Dermis blood vessel endothelial cell (primary cell): ENCODE measurements around the gene SUMO2. TPM values are rescaled to one million over a fixed set of nuclear protein-coding genes. Genes with fewer than 3 reads are reported as not detected.
"Not testable (repeated sequence)": the region's sequence is repeated elsewhere in the genome, so short reads cannot be mapped to it uniquely, and the experiment has no call there.

ENCODE experiments used
- DNase-seq: peaks from one replicate; pipeline ENCODE4 v3.0.0; 2010
- total RNA-seq: library from RNA; depleted of rRNA; stranded (reverse); fragments of >200 nt; gene quantifications from 2 replicates; pipeline ENCODE4 v1.2.3, GENCODE V29; 2014

The SUMO2 gene
- total RNA-seq, 1 donor from 2014 or later, result 134 TPM

DNA sequence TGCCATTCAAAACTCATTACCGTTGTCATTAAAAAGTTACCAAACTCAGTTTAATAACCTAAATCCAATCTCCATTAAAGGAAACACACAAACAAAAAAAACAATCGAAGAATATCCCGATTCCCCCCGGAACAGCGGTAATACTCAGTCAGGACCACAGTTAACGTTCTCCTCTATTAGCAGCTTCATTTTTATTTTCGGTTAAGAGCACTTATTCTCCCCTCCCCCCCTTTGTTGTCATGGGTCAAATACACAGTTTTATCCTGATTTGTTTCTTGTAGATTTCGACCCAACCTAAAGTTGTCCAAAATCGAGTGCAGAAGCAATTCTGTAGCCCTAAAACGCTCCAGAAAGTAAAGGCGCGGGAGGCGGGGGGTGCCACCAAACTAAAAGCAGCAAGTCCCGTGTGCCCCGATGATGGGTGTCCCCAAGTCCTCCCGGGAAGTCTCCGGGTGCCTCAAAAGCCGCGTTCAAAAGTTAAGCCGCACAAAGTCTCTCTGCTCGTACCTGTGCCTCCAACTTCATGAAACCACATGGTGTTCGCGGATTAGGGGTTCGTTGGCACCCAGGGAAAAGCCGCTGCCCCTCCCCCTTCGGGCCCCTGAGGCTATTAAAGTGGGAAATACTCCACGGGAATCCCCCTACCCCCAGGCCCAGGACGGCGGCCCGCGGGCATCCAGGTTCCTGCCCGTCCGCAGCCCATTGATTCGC is 996 bp downstream of the SUMO2 start:
- peak; percentile 43 for DNase-seq

DNA sequence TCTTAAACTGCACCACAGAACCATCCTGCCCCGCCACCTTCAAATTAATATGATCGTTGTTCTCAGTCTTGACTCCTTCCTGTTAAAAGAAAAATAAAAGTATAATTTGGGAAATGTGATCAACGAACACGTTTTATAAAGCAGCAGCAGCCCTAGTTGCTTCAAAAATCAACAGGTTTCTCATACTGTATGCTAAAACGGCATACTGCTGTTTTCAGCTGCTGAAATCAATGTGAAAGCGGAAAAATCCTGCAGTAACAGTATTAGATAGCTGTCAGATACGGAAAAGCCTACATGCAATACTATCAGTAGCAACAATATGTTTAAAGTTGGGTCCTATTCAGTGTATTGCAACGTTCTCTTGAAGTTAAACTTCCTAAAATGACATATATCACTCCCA is 1.6 kb downstream of the SUMO2 start:
- DNase-seq, result no peak

DNA sequence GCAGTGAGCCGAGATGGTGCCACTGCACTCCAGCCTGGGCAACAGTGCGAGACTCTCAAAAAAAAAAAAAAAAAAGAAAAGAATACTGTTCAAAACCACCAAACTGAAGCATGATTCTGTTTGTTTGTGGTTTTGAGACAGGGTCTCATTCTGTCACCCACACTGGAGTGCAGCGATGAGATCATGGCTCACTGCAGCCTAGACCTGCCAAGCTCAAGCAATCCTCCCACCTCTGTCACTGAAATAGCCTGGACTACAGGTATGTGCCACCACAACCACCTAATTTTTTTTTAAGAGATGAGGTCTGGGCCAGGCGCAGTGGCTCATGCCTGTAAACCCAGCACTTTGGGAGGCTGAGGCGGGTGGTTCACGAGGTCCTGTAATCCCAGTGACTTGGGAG is 4.3 kb downstream of the SUMO2 start:
- DNase-seq, result no peak

DNA sequence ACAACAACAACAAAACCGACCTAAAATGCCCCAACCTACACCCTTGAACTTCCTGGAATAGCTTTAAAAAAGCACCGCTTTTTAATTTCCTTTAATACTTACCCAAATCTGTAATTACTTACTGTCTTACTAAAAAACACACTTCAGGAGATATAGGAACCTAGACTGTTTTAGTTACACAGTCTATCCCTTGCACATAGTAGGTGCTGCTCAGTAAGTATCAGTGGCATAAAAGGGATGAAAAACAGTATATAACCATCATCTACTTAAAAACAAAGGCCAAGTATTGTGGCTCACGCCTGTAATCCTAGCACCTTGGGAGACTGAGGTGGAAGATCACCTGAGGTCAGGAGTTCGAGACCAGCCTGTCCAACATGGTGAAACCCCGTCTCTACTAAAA is 6.1 kb downstream of the SUMO2 start:
- no peak for DNase-seq

DNA sequence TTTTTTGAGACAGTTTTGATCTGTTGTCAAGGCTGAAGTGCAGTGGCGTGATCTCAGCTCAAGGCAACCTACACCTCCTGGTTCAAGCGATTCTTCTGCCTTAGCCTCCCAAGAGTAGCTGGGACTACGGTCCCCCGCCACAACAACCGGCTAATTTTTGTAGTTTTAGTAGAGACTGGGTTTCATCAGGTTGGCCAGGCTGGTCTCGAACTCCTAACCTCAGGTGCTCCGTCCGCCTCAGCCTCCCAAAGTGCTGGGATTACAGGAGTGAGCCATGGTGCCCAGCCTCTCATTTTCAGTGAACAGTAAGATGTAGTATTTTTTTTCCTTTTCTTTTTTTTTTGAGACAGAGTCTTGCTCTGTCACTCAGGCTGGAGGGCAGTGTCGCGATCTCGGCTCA is 7.8 kb downstream of the SUMO2 start:
- no peak for DNase-seq

DNA sequence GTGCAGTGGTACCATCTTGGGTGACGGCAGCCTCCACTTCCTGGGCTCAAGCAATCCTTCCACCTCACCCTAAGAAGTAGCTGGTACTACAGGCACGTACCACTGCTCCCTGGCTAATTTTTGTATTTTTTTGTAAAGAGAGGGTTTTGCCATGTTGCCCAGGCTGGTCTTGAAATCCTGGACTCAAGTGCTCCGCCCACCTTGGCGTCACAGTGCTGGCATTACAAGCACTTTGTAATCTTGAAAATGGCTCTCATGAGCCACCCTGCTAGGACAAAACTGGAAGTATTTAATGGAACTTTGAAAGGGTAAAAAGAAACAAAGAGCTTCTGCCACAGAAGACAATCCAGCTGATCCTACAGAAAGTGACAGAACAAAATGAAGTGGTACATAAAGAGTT is 9.2 kb downstream of the SUMO2 start:
- DNase-seq, result no peak

DNA sequence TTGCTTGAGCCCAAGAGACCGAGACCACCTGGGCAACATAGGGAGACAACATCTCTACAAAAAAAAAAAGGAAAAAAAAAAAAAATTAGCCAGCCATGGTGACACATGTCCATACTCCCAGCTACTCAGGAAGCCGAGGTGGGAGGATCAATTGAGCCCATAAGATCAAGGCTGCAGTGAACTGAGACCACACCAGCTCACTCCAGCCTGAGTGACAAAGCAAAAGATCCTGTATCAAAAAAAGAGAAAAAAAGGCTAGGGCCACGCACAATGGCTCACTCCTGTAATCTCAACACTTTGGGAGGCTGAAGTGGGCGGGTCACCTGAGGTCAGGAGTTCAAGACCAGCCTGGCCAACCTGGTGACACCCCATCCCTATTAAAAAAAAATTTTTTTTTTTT is 13.8 kb downstream of the SUMO2 start:
- DNase-seq, result no peak

DNA sequence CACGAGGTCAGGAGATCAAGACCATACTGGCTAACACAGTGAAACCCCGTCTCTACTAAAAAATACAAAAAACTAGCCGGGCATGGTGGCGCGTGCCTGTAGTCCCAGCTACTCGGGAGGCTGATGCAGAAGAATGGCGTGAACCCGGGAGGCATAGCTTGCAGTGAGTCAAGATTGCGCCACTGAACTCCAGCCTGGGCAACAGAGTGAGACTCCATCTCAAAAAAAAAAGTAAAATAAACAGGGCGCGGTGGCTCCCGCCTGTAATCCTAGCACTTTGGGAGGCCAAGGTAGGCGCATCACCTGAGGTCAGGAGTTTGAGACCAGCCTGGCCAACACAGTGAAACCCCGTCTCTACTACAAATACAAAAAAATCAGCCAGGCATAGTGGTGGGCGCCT is 18.2 kb downstream of the SUMO2 start:
- not testable (repeated sequence) for DNase-seq

DNA sequence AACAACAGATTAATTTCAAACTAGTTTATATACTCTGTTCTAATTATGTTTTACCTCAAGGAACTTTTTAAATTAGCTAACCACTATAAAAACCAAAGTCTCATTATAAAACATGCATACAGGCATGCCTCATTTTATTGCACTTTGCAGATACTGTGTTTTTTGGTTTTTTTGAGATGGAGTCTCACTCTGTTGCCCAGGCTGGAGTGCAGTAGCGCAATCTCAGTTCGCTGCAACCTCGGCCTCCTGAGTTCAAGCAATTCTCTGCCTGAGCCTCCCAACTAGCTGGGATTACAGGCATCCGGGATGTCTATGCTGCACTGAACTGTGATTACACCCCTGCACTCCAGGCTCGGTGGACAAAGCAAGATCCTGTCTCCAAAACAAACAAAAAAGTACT is 19.7 kb downstream of the SUMO2 start:
- DNase-seq, result no peak

DNA sequence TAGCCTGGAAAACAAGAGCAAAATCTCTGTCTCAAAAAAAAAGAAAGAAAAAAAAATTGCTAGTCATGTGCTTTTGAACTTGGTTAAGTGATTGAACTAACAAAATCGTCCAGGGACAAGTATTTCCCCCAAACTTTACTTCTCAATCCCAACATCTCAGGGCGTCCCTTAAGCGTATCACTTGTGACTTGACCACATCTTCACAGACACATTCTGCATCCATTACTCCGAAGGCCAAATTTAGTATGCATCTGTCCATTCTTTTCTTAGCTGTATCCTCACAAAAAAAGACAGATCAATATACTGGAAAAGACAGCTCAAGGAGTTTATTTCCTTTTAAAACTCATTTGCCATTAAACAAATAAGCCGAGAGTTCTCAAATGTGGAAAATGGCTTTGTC is 22.5 kb downstream of the SUMO2 start:
- no peak for DNase-seq

DNA sequence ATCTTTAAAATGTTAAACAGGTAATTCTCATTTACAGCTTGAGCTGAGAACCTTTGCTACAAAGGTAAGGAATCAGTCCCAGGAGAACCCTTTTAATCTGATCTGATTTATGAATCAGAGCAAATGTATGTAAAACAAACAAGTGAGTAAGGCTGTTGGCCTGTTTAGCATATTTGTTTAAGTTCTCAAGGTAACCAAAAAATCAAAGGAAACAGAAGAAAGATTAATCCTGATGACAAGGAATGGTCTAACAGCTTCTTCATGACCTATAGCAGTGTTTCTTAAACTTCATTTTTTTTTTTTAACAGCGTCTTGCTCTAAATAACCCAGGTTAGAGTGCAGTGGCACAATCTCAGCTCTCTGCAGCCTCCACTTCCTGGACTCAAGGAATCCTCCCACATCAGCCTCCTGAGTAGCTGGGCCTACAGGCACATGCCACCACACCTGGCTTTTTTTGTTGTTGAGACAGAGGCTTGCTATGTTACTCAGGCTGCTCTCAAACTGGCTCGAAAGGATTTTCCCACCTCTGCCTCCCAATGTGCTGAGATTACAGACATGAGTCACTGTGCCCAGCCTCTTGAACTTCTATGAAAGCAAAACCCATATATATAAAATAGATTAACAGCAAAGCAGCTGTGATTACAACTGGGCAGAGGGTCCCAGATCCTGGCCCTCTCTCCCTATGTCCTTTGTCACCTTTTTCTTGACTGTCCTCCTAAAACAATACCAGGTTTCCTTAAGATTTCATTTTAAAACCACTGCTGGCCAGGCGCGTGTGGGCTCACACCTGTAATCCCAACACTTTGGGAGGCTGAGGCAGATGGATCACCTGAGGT is 23.3 kb downstream of the SUMO2 start:
- peak; percentile 24 for DNase-seq

DNA sequence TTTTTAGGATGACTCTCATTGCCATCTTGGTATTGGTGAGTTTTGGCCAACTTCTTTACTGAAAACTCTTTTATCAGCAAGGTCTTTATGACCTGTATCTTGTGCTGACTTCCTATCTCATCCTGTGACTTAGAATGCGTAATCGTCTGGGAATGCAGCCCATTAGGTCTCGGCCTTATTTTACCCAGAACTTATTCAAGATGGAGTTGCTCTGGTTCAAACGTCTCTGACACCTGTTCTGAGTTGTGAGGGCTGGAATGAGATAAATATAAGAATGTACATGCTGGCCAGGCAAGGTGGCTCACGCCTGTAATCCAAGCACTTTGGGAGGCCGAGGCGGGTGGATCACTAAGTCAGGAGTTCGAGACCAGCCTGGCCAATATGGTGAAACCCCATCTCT is 24.3 kb downstream of the SUMO2 start:
- DNase-seq, result peak; percentile 37

DNA sequence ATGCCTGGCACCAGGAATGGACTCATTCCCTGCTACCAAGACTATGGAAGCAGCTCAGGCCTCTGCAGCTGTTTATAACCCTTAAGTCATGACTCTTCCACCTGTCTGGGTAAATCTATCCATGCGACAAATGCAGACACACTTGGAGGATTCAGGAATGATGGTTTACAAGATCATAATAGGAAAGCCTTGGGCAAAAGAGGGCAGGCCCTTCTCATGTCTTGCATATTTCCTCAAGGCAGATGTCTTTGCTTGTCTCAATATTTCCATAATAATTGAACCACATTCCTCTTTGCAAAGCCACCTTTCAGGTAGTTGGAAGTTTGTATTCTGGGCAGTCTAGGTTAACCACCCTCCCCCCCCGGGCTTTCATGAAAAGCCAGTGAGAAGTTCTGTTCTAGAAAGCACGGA is 27.6 kb downstream of the SUMO2 start:
- DNase-seq, result no peak

DNA sequence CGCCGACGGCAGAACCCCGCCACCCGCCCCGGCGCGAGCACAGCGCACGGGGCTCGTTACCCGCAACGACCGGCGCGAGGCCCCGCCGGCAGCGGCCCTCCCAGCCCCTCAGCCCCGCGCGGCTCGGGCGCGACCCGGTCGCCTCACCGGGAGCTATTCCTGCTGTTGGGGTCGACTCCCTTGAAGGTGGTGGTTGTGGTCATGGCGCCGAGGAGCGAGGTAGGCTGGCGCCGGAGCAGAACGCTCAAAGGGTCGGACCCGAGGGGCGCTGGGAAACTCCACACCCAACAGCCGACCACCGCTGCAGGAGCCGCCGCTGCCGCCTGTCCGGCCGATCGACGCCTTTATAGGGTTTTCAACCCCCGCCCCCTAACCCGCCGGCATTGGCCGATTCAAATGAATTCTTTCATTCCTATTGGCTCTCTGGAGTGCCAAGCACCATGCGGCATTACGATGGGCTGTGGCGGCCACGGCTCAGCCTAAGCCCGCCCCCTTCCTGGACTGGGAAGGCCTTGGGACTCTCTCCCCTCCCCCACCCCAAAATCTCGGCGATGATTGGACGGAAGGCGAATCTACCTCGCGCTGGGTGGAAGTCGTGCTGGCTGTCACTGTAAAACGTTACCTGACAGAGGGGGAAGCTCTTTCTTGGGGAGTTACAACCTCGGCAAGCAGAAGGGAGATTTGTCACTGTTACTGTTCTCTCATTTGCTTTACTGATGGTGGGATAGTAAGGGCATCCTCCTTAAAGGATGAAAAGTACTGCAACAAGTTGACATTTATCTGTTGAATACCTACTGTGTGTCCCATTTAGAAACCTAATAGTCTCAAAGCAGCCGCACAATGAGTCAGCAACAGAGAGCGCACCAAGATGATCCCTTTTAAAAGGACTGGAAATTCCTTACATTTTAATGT is 28.3 kb downstream of the SUMO2 start, which contains the start of gene JPT1:
Gene JPT1, minus strand, starts transcription at position 318 of the 912 bp plus-strand sequence. Its CDS starts 115 bp downstream, at position 203.
- DNase-seq, result peak; percentile 99

DNA sequence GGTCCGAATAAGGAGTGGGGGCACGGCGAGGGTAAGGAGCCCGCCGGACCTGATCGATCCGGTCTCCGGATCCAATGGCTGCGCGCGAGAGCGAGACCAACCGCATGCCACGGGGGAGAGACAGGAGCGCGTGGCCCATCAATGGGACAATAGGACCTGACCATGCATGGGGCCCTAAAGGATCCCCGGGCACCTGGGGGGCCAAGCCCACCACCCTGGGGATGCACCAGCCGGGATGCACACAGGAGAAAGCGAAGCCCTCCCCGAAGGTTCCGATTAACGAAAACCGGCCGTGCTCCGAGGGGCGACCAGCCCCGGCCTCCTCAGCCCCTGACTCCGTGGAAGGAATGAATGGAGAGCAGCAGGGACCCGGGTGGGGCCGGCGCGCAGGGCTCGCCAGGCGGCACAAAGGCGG is 29.0 kb downstream of the SUMO2 start:
- peak; percentile 40 for DNase-seq

DNA sequence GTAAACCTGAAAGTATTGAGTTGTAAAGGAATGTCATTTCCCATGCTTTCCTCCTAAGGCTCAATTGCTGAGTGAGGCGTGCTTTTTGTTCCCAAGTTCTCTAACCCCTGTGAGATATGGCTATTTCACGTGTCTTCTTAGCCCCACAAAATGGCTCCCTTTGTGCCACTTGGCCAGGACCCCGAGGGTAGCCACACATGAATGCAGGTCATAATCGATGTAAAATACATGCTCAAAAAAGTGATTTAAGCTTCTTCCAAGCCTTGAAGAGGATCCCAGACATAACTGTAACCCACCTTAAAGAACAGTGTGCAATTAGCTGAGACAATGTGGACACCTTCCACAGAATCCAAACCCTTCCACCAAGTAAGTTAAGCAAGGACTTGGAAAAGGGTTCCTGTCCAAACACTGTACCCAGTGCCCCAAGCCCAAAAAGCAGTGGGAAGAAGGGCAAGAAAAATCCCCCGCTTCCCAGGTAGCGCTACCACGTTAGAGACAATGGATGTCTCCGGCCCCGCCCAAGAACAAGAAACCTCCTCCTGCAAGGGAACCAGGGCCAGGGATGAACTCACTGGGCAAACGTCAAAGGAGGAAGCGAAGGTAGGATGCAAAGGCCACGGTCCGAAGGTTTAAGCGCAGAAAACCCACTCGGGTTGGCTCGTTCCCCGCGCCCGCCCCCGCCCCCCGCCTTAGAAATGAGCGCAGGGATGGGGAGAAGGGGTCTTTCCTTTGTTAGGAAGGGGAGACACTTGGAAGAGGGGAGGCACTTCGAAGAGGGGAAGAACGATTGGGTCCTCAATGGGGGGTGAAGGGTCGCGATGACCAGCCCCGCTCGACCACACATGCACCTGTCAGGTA is 29.6 kb downstream of the SUMO2 start:
- DNase-seq, result peak; percentile 53

DNA sequence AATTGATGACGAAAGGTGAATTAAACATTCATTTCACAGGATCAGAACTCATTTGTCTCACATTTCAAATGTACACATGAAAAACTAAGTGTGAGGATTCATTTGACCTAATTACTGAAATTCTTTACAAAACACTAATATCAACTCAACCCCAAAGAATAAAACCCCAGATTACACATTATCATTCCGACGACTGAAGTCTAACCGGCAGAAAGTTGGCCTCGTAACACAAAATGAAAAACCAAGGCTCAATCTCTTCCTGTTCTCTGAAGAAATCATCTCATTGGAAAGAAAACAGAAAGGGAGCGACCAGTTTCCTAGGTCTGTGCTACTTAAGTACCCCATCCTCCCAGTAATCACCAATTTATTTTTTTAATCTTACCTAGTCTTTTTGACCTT is 30.2 kb downstream of the SUMO2 start:
- no peak for DNase-seq

DNA sequence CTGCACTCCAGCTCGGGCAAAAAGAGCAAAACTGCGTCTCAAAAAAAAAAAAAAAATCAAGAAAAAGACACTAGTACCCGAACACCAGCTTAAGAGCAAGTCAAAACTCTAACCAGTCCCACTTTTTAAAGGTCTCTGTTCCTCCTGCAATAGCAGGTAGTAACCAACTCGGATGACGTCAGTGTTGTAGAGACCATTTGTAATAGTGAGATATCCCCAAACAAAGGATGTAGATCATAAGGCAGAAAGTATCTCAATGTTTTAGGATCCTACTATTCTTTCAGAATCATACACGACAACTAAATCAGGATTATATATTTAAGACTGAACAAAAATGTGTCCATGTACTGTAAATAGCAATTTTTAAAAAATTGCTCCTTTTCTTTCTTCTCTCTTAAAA is 30.8 kb downstream of the SUMO2 start:
- DNase-seq, result peak; percentile 32

DNA sequence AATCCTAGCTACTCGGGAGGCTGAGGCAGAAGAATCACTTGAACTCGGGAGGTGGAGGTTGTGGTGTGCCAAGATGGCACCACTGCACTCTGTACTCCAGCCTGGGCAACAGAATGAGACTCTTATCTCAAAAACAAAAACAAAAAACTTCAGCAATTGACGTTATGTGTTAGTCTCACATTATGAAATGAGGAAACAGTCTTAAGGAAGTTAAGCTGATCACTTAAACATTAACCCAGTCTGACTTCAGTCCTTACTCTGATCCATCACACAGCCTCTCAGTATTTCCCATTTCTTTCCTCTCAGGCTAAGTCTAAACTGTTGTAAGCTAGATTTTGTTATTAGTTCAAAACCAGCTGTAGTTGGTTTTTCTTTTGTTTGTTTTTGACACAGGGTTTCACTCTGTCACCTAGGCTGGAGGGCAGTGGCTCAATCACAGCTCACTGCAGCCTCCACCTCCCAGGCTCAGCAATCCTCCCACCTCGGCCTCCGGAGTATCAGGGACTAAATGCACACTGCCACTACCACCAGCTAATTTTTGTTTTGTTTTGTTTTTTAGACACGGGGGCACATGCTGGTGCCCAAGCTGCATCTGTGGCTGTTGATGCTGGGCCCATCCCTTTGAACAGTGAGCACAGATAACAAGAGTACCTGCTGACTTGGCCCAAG is 34.7 kb downstream of the SUMO2 start:
- no peak for DNase-seq

DNA sequence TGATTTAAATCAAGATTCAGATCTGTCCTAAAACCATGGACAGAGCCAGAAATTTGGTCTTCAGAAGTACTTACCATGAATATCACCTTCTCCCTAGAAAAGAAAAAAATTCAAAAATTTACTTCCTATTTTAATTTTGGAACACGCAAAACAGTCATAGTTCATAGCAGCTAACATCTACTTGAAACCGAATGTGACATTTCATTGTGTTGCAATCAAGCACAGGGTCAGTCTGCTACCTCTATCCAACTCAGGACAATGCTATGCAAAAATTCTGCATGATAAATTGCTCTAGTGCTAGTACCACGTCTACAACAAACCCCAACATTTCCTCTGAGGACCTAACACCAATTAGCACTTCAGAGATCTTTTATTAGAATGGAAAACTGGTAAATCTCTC is 36.2 kb downstream of the SUMO2 start:
- no peak for DNase-seq

DNA sequence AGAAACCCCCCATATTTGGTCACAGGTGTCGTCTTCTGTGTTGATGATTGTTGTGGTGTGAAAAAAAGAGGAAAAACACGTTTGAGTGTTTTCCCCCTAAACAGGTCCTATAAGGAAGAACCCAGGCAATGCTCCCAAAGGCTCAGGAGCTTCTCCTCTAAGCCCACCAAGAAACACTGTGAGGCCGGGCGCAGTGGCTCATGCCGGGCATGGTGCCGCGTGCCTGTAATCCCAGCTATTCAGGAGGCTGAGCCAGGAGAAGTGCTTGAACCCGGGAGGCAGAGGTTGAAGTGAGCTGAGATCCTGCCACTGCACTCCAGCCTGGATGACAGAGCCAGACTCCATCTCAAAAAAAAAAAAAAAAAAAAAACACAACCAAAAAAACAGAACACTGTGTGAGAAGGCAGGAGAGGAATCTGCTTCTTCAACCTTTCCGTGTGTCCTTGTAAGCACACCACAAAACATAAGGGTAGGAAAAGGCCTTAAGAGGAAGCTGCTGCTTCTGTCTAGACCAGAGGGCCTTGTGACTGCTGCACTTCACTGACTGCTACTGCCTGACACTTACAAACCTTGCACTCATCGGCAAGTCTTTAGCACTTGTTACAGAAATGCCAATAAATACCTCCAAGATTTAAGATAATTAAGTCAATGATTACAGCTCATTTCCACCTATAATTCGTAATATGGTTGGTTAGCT is 37.8 kb downstream of the SUMO2 start:
- no peak for DNase-seq
